GM18907 (cell line): Measurements from ENCODE around the gene CDH23.
A peak's percentile ranks its signal among the peaks of the same experiment; 100 is the strongest.

Experiments used
- ATAC-seq: cut with Tn5 transposase; IDR thresholded peaks from one replicate; pipeline ENCODE4 v1.9.1; 2021; ENCODE audit warnings: mild to moderate bottlenecking, moderate library complexity; ENCODE audit not compliant: unreplicated experiment

Gene CDH23

DNA sequence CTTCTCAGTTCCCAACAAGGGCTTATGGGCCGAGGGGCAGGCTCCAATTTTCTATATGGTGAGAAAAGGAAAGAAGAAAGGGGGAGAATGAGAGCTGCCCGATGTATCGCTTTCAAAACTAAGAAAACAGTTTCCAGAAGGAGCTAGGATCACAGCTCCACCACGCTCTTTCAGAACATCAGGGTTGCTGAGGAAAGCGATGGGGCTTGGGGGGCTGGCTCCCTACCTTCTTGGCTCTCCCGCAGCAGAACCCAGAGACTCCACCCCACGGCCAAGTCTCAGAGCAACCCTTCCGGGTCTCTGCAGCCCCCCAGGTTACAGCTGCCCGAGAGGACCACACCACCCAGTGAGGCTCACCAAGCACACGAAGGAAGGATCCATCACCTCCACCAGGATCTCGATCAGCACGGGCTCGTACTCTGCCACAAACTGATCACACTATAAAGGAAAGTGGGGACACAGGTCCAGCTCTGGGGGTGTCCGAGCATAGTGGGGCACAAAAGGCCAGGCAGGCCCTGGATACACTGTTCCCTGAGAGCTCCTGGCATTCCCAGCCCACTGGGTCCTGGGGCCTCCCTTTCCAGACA lies 422.0 kb downstream of the CDH23 start:
- ATAC-seq, result no peak

DNA sequence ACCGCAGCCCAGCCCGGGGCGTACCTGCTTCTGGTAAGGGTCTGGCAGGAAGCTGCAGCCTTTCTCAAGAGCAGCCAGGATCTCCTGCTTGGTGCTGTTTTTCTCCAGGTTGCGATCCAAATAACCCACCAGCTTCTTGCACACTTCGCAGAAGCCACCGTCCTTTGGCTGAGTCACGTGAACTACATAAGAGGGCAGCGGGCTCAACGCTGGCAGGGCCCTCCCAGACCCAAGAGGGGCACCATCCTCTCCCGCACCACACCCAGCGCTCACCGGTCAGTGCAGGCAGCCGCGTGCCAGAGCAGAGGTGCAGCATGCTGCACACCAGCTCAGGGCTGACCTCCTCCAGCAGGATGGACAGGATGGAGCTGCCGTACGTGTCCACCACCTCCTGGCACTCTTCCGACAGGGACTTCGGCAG lies 422.7 kb downstream of the CDH23 start:
- ATAC-seq, result no peak

DNA sequence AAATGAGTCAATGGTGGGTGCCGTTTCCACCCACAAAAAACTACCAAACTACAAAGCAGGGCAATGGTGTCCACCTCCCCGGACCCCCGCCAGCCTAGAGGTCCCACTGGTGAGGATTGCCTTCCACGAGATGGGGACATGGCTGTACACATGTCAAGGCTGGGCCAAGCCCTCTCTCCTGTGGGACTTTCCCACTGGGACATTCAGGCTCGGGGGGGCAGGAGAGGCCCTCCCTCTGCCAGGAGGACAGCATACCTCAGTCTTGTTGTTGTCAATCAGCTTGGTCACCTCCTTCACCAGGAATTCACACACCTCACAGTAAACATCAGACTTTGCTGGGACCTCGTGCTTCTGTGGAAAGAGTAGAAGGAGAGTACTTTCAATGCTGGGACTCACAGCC lies 423.3 kb downstream of the CDH23 start:
- ATAC-seq, result no peak

DNA sequence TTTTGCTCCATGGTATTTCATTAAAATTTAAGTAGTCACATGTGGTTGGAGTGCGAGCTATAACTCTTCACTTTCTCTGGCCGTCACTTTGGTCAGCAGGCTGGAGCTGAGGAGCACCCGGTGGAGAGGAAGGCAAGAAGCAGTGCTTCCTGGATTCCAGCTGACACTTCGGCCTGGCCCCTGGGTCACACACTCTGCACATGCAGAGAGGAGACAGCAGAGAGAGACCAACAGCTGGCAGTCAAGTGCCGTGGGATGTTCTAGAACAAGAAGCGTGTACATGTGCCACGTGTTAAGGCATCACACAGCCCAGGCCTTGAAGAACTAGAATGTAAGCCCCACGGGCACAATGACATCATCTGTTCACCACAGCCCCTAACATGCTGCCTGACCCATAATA lies 424.2 kb downstream of the CDH23 start:
- ATAC-seq, result no peak

DNA sequence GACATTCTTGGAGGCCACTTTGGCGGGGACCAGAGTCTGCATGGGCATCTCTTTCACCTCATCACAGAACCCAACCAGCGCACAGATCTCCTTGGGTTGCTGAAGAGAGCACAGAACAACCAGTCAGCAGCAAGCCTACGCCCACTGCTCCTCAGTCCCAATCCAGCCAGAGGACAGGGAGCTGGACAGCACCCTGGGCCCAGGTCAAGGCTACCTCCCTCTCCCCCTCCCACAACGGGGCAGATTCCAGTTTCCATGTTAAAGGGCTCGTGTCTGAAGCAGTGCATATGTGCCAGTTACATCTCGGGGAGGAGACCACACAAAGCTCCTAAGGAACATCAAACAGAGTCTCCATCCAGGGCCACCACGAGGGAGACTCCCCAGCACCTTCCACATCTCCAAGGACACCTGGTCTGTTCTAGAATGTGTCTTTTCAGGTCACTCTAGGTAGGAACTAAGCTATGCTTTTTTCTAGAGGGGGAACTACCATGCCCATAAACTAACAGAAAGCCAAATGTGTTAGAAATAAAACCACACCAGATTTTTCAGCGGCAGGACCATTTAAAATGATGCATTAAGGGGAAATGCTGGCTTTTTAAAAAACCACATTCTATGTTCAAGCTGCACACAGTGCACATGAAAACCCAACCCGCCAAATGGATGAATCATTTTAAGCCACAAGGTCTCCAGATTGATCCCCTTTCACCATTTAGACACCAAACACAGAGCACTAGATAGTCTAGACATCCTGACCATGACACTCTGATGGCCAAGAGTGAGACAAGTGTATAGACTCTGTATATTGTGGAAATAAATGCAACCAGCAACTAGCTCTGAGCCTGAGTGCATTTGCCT lies 425.4 kb downstream of the CDH23 start:
- no peak for ATAC-seq

DNA sequence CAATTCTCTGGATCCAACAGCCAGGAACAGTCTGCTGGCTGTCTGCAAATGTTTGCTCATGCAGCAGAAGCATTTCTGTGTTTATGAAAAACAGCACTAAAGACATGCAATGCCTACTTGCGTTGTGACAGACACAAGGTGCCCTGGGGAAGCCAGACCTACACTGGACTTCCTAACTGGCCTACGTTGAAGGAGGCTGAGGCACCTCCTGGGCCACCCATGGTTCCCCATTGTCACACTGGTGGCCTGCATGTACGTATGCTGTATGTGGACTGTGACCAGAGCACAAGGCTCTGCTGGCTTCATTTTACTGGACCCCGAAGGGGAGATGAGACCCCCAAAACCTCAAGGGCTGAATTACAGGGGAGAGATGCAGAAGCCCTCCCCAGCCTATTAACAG lies 426.6 kb downstream of the CDH23 start:
- ATAC-seq, result no peak

DNA sequence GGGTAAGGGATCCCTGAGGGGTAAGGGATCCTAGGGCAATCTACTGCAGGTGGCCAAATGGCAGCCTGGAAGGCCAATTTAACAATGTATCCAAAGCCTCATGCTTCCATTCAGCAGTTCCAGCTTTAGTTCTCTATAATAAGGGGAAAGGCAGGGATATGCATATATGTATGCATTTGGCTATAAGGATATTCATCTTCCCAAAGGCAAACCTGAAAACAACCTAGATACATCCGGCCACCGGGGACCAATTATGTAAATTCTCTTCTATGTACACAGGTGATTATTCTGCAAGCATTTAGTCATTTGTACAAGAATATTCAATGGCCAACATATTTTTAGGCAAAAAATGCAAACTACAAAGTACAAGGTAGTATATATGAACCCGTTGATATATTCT lies 427.6 kb downstream of the CDH23 start:
- no peak for ATAC-seq

DNA sequence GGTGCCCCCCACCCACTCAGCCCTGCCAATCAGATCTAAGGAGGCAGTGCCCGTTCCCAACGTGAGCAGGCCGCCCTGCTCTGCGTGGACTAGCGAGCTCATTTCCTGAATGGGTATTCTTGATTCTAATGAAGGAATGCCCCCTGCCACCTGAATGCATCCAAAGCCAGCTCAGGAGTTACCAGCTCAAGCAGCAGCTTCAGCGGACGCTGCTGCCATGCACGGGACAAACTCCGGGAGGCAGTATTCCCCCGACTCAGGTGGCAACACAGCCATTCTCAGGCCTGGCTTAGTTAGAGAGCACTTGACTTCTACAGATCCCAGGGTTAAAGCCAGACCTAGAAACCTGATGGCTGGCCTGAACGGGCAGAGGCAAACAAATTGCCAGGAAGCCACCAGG lies 428.5 kb downstream of the CDH23 start:
- no peak for ATAC-seq

DNA sequence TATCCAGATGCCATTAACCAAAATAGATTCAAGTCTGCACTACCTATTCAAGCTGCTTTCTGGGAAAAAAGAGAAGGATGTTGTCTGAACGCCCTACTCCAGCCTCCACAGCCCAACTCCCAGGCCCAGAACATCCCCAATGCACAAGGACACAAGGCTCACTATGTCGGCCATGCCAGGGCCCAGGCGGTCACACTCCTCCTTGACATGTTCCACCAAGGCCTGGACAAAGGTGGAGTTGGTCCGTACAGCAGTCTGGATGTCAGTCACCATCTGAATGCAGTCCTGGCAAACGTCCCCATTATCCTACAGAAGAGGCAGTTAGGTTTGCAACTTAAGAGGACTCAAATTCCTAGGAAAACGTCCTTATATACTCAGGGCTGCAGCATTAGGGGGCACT lies 431.1 kb downstream of the CDH23 start:
- no peak for ATAC-seq

DNA sequence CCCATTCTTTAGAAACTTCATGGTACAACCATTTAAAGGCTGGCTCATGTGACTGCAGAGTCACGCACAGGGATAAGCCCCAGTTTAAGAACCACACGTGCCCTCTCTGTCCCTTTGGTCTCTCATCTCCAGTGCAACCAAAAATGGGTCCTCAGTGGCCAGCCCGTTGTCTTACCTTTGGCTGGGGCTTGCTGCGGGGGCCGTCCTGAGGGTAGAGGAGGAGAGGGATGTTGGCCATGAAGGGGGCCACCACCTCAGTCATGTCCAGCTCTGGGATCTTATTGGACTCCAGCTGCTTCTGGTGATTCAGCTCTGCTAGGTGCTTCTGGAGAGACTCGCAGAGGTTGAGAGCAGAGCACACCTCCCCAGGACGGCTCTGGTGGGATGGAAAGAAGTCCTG lies 432.0 kb downstream of the CDH23 start:
- no peak for ATAC-seq

DNA sequence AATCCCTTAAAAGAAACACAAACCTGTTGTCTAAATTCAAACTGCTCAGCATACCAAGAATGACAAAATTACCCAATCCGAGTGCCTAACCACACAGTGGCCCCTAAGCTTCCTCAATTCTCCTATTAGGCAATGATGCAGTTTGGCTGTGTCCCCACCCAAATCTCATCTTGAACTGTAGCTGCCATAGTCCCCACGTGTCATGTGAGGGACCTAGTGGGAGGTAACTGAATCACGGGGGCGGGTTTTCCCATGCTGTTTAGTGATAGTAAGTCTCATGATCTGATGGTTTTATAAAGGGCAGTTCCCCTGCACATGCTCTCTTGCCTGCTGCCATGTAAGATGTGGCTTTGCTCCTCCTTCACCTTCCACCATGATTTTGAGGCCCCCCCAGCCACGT lies 432.5 kb downstream of the CDH23 start:
- ATAC-seq, result no peak

DNA sequence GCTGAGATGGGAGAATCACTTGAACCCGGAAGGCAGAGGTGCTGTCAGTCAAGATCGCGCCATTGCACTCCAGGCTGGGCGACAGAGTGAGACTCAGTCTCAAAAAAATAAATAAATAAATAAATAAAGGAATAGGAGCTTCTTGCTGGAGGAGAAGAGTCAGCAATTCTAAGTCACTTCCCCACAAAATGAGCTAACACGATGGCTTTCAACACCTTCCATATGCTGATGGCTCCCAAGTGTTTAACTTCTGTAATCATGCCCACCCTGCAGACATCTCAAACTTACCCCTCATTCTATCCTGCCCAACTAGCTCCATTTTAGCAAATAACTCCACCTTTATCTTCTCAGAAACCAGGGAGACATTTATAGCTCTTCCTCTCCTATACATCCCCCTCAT lies 433.2 kb downstream of the CDH23 start:
- no peak for ATAC-seq

DNA sequence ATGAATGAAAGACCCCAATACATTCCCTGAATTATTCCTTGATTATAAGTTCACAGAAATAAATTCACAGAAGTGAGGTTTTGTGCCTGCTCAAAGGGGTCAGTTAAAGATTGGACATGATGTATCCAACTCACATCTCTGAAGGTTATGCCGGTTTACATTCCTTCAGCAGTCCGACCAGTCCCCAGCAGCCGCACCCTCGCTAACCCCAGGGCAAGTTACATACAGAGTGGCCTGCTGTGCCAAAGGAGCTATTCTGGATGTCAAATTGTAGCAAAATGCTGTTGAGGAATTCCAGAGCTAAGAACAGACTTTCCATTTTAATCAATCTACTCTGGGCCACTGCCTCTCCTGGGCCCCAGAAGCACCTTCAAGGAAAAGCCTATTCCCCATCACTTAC lies 434.0 kb downstream of the CDH23 start:
- ATAC-seq, result no peak

DNA sequence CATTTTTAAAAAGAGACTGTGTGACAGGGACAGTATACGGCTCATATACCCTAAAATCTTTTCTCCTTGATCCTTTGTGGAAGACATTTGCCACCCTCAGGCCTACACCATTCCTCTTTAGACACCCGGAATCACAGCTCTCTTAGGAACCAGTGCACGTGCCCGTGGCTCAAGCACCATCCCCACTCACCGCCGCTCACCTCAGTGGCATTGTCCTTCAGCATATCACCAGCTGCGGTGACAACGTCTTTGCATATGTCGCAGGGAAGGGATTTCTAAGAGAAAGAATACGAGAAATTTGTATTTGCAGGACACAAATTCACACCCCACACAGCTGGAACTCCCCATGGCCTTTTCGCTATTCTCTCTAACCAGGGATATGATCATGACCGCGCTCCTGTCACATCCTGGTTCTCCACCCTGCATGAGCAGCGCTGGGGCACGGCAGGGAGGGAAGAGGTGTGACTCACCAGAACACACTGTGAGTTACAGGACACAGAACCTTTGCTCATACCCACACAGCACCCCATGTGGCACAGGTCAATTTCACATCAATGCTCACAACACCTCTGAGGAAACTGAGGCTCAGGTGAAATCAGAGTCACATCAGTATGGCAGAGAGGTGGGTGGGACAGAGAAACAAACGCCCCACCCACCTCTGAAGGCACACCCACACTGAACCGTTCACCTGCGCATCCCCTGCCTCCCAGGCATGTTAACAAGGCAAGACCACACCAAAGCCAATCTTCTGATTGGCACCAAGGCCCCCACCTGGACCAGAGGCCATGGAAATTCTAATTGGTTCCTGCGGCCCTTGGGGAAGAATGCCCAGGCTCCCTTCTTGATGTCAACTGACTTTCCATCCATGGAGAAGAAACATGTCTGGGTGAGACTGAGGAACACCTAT lies 435.2 kb downstream of the CDH23 start:
- no peak for ATAC-seq

DNA sequence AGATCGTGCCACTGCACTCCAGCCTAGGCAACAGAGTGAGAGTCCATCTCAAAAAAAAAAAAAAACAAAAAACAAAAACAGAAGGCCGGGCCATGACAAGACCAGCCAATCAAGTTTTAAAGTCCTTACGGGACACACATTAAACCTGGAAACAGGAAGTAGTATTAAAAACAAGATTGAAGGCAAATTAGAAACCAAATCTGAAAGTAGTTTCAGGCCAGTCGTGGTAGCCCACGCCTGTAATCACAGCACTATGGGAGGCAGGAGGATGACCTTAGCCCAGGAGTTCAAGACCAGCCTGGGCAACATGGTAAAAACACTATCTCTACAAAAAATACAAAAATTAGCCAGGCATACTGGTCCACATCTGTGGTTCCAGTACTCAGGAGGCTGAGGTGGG lies 436.2 kb downstream of the CDH23 start:
- ATAC-seq, result no peak

DNA sequence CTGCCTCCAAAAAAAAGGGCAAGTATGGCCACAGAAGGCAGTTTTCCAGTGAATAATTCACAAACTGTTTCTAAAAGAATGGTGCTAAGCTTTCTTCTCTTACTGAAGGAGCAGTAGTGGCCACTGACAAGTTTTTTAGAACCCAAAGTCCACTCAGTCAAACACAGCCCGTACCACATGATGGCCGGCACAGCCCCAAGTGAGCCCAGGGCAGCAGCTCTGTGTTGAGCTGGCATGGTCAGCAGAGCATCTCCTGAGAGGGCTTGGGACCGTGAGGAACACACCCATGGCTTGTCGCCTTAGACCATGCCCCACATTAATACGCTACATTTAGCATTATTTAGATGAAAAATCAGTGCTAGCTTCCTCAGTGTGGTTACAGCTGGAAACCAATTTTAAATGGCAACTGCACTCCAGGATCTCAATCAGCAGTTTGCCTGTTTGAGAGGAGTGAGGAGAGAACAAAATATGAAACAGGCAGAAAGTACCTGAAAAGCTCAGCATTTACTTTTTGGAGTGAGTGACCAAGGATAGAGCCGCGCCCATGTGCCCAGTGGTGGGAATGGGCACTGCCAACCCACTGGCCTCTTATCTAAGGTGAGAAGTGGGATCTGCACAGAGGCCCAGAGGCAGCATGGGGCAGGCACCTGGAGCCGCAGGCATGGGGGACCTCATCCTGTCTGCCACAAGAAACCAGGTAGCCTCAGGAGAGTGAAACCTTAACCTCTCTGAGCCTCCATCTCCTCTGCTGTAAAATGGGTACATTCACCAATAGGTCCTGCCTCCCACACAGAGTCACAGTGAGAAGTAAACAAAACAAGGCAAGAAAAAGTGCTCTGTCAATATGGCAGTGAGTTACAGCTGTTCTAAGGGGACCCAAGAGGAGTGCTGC lies 437.0 kb downstream of the CDH23 start:
- ATAC-seq, result no peak

DNA sequence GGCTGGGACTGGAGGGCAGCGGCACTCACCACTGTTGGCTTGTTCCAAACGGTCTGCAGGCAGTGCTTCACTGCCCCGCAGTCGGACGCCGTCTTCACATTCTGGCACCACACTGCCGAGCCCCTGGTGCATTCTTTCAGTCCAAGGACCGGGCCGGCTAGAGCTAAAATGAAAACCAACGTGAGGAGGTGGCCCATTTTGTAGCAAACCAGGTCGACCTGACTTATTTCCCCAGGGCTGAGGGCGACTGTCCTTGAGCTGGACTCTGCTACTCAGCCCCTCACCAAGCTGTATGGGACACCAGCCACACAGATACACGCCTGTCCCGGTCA lies 437.6 kb downstream of the CDH23 start:
- no peak for ATAC-seq

DNA sequence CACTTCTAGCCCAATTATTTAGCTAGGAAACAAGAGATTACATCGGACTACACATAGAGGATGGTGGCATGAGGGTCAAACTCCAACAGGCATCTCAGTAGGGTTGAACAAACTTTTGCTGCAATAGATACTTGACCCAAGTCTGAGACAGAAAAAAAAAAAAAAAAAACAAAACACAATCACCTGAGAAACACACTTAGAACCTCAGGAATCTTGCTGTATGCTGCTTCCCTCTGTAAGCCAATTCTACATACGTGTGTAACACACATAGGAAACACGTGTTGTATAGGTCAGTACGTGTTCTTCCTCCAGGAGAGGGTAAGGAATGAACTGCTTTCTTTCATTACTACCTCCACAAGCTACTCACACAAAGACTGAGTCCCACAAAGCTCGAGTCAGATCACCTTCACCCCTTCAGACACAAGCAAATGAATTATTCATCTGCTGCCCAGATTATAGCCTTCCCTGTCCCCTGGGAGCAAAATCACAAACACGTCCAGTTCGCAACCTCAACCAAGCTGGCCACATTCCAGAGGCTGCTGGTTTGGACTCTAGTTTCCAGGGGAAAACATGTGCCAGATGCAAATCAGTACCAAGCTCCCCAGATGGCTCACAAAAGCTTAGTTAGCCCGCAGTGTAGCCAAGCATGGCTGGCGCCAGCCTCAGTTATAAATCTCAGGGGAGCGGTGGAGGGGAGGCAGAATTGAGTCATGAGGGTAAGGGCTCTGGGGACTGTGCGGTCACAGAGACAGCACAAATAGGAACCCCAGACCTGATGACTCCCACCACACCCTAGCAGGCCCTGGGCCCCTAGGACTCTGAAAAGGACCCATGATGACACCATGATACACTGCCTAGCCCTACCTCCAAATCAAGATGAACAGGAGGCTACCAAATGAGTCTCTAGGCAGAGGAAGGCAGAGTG lies 439.2 kb downstream of the CDH23 start:
- peak; percentile 95 for ATAC-seq

DNA sequence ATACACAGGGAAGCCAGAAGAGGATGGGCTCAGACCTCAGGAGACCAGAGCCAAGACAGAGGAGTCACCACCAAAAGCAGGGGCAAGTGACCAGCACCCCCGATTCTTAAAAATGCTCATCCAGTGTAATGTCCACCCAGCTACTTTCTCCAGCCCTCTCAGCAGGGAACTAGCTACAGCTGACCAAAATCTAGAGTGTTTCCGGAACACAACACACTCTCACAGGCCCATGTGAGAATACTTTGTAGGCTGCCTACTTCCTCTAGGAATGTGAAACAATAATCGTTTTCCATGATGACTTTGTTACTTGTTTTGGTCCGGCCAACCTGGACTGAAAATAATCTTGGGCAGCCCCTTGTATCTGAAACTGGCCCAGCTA lies 439.9 kb downstream of the CDH23 start:
- ATAC-seq, result peak; percentile 35
